GM12872 (cell line): ENCODE results near the gene LRPPRC.

Experiments used
- CTCF ChIP-seq: IDR thresholded peaks from 3 replicates; pipeline ENCODE4 v1.5.1; 2011; ENCODE audit warnings: low read depth, mild to moderate bottlenecking, low read length, moderate library complexity; ENCODE audit not compliant: insufficient read depth

Gene LRPPRC

GRCh38 chr2:43960921-43961320 lies 34.9 kb downstream of the LRPPRC start:
- no peak for TF ChIP-seq CTCF

GRCh38 chr2:43958397-43959275 lies 37.2 kb downstream of the LRPPRC start:
- TF ChIP-seq CTCF, result no peak

GRCh38 chr2:43950383-43951008 lies 45.3 kb downstream of the LRPPRC start:
- TF ChIP-seq CTCF, result 0 out of 3 replicates have a peak, but pooled peaks have one; percentile 11

GRCh38 chr2:43948370-43948769 lies 47.4 kb downstream of the LRPPRC start:
- no peak for TF ChIP-seq CTCF

- TF ChIP-seq CTCF, result no peak
Observed at GRCh38 chr2:43946685-43947084, 49.1 kb downstream of the LRPPRC start.

- TF ChIP-seq CTCF, result no peak
Observed at GRCh38 chr2:43945439-43945838, 50.4 kb downstream of the LRPPRC start.

- no peak for TF ChIP-seq CTCF
Observed at GRCh38 chr2:43944915-43945314, 50.9 kb downstream of the LRPPRC start.
